Nephron (organoid): ENCODE measurements around the gene ALOXE3.

Experiments
- H3K27ac Mint-ChIP-seq, 3 experiments: 2 replicates each; pipeline ENCODE4 v1.8.0; 2020; ENCODE audit warnings: mixed read lengths in 3 of 3, mild to moderate bottlenecking in 2 of 3, moderate library complexity in 1 of 3
- H3K27me3 Mint-ChIP-seq: 2 replicates; pipeline ENCODE4 v1.8.0; 2021; ENCODE audit warnings: low read depth, mild to moderate bottlenecking, moderate library complexity, mixed read lengths
- H3K36me3 Mint-ChIP-seq: 2 replicates; pipeline ENCODE4 v1.8.0; 2020; ENCODE audit warnings: low read depth, mixed read lengths
- H3K4me1 Mint-ChIP-seq: 2 replicates; pipeline ENCODE4 v1.8.0; 2020; ENCODE audit warnings: mixed read lengths
- H3K4me3 Mint-ChIP-seq, 3 experiments: 2 replicates each; pipeline ENCODE4 v1.8.0; 2020; ENCODE audit warnings: mild to moderate bottlenecking in 3 of 3, mixed read lengths in 3 of 3, moderate library complexity in 2 of 3
- H3K9me3 Mint-ChIP-seq: 2 replicates; pipeline ENCODE4 v1.8.0; 2020; ENCODE audit warnings: mixed read lengths
- CTCF ChIP-seq, 3 experiments: fragments of 200-600 bp; sonication (generic); IDR thresholded peaks; one replicate each; pipeline ENCODE4 v1.5.0; 2021; ENCODE audit warnings: antibody characterized with exemption in 3 of 3; ENCODE audit not compliant: unreplicated experiment in 3 of 3

ALOXE3 gene

DNA sequence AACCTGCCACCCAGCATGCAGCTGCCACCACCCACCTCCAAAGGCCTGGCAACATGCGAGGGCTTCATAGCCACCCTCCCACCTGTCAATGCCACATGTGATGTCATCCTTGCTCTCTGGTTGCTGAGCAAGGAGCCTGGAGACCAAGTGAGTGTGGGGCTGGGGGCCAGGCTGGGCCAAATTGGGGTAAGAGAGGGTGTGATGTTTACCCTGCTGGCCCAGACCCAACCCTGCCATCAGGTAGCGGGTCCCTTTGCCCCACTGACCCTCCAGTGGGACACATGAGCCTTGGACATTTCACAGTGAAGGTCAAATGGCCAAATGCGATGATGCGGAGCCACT lies 70.6 kb downstream of the ALOXE3 start:
- Mint-ChIP-seq H3K9me3 (no peaks in the 10 kb centered on the region), H3K4me1 (no peaks in the 10 kb centered on the region), H3K27ac (no peak overlapping the region), H3K27me3 (peaks cover 26% of the 10 kb centered on the region), H3K4me3 (no peak overlapping the region), H3K36me3 (no peaks in the 10 kb centered on the region)
- no peak for TF ChIP-seq CTCF (IDR thresholded peaks at IDR 0.05; ENCODE audit: unreplicated experiment in 3 of 3)

GRCh38 chr17:8046929-8047768 lies 71.2 kb downstream of the ALOXE3 start:
- no peaks in the 10 kb centered on the region for H3K4me1 Mint-ChIP-seq
- H3K9me3 Mint-ChIP-seq: no peaks in the 10 kb centered on the region
- TF ChIP-seq CTCF (IDR thresholded peaks at IDR 0.05; ENCODE audit: unreplicated experiment in 3 of 3): no peak
- H3K27ac Mint-ChIP-seq: no peak overlapping the region
- H3K36me3 Mint-ChIP-seq: no peaks in the 10 kb centered on the region
- peaks cover 26% of the 10 kb centered on the region for H3K27me3 Mint-ChIP-seq
- no peak overlapping the region for H3K4me3 Mint-ChIP-seq

- Mint-ChIP-seq H3K4me3 (no peak overlapping the region), H3K27ac (no peak overlapping the region), H3K36me3 (no peaks in the 10 kb centered on the region), H3K27me3 (peaks cover 28% of the 10 kb centered on the region), H3K4me1 (peaks cover 3% of the 10 kb centered on the region), H3K9me3 (no peaks in the 10 kb centered on the region)
- no peak for TF ChIP-seq CTCF (IDR thresholded peaks at IDR 0.05; ENCODE audit: unreplicated experiment in 3 of 3)
Observed at GRCh38 chr17:8046306-8046928, 71.9 kb downstream of the ALOXE3 start.
